NB4 (cell line): Measurements from ENCODE around the gene FKBP5.
A peak's percentile ranks its signal among the peaks of the same experiment; 100 is the strongest.

Source experiments
- DNase-seq: peaks from one replicate; pipeline ENCODE4 v3.0.0; 2010; ENCODE audit warnings: low read depth
- H3K4me3 ChIP-seq: one replicate; pipeline ENCODE4 v1.5.1; 2011; ENCODE audit warnings: mild to moderate bottlenecking, low read depth, low read length, moderate library complexity
- CTCF ChIP-seq: IDR thresholded peaks from one replicate; pipeline ENCODE4 v1.5.1; 2012; ENCODE audit warnings: low read depth, low read length
- MAX ChIP-seq: IDR thresholded peaks from 2 replicates; pipeline ENCODE4 v1.6.1; 2011; ENCODE audit warnings: low read depth, low read length
- MYC ChIP-seq: IDR thresholded peaks from 2 replicates; pipeline ENCODE4 v1.6.1; 2011; ENCODE audit warnings: low read depth, low read length
- POLR2A ChIP-seq: IDR thresholded peaks from 2 replicates; pipeline ENCODE4 v1.6.1; 2011; ENCODE audit warnings: mild to moderate bottlenecking; ENCODE audit not compliant: insufficient read length; ENCODE audit errors: extremely low read depth

The FKBP5 gene

DNA sequence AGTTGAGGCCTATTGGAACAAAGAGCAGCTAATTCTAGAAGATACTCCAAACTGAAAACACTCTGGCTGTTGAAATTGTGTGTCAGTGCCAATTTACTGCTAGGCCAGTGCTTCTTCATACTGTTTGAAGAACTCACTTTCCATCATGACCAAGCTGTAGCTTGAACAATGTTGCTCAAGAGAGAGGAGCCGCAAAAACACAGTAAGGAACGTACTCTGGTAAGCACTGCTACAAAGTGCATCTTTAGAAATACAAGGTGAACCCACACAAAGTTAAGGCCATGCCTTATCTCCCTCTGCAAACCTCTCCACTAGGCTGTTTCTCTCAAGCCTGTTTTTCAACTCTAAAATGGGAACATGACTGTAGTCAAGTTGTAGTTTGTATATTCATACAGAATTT, 101.5 kb downstream of the FKBP5 start:
- H3K4me3 ChIP-seq: no peak overlapping the region
- DNase-seq: no peak

DNA sequence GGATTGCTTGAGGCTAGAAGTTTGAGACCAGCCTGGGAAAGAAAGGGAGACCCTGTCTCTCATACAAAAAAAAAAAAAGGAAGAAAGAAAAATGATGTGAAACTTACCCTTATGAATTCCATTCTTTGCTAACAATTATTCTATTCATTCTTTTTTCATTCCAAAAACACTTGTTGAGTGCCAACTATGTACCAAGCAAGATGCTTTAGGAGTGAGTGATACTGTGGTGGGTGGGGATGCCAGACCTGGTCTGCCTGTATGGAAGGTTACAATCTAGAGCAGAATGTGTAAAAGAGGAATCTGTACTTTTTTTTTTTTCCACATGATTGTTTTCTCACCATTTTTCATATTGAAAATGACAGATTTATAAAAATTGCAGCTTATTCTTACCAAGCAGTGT, 102.2 kb downstream of the FKBP5 start:
- TF ChIP-seq POLR2A: no peak
- no peak for DNase-seq
- H3K4me3 ChIP-seq: no peak overlapping the region

More for the DNA sequence above, 101.5 kb downstream of the FKBP5 start:
- TF ChIP-seq MAX: no peak
- TF ChIP-seq CTCF: no peak
- no peak for TF ChIP-seq POLR2A
- no peak for TF ChIP-seq MYC

- TF ChIP-seq MYC (no peak), POLR2A (no peak), MAX (no peak), CTCF (no peak)
- DNase-seq: no peak
- no peak overlapping the region for H3K4me3 ChIP-seq
These were observed 103.1 kb downstream of the FKBP5 start for GRCh38 chr6:35585658-35586057.

DNA sequence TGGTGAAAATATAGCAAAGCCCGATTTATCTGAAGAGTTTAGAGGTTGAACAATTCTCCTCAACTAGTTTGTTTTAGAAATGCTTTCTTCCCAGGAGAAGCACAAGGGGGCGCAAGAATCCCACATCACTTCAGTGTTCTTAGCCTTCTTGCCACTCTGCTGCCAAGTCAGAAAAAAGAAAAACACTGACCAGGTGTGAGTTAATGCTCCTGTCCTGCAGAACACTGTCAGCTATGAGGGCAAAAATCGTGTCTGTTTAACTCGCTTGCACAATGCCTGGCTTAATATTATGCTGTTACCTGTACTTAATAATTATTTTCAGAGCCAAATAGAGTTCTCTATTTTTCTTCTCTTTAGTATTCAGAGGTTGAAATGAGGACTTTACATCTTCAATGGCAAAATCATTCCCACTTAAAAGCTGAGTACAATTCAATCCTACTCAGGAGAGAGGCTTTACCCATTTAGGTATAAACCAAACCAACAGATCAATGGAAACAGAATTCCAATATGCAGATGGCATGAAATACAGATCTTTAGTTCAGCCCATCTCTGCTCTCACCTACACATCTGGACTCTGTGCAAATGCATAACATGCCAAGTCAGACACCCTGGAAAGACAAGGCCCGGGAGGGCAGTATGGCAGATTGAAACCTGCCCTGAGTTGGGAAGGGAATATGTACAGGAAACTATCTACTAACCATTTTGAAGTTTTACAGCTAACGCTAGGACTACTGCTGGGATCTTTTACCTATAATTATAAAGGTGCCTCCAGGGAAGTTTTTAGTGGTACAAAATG, 104.6 kb downstream of the FKBP5 start:
- H3K4me3 ChIP-seq: no peak overlapping the region
- DNase-seq: peak; percentile 82
- TF ChIP-seq CTCF (peak; percentile 86), POLR2A (no peak)

DNA sequence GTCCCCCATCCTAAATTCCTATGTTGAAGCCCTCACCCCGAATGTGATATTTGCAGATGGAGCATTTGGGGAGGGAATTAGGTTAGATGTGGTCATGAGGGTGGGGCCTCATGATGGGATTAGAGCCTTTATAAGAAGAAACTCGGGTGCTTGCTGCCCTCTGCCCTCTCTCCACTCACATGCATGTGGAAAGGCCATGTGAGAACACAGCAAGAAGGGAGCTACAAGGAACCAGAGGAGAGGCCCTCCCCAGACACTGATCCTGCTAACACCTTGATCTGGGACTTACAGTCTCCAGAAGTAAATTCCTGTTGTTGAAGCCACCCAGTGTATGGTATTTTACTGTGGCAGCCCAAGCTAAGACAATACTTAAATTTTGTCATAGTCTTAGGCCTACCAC, 106.4 kb downstream of the FKBP5 start:
- no peak for DNase-seq
- no peak overlapping the region for H3K4me3 ChIP-seq
- TF ChIP-seq CTCF: no peak
- TF ChIP-seq MAX: no peak
- no peak for TF ChIP-seq MYC
- no peak for TF ChIP-seq POLR2A

GRCh38 chr6:35581633-35582032, 107.1 kb downstream of the FKBP5 start:
- DNase-seq: no peak
- H3K4me3 ChIP-seq: no peak overlapping the region
- TF ChIP-seq MAX: no peak
- TF ChIP-seq MYC: no peak
- no peak for TF ChIP-seq POLR2A
- no peak for TF ChIP-seq CTCF
